MM.1S (cell line): ENCODE results near the gene GARS1.

Source experiments
- DNase-seq: peaks from one replicate; pipeline ENCODE4 v3.0.0-alpha.2; 2015
- H2AFZ ChIP-seq: fragments of 300-600 bp; sonication (generic); 2 replicates; pipeline ENCODE4 v1.6.0; 2016; ENCODE audit warnings: antibody characterized with exemption, low read length
- H3F3A ChIP-seq: fragments of 300-600 bp; sonication (generic); 2 replicates; pipeline ENCODE4 v1.6.1; 2016; ENCODE audit warnings: mild to moderate bottlenecking, antibody characterized with exemption, low read length, moderate library complexity, mixed read lengths; ENCODE audit not compliant: insufficient read depth
- H3K27ac ChIP-seq: fragments of 300-600 bp; sonication (generic); 2 replicates; pipeline ENCODE4 v1.5.1; 2016; ENCODE audit warnings: mild to moderate bottlenecking, low read length
- H3K27me3 ChIP-seq: fragments of 300-600 bp; sonication (generic); replicated peaks from 2 replicates; pipeline ENCODE4 v1.6.0; 2016; ENCODE audit warnings: low read length; ENCODE audit not compliant: insufficient read depth
- H3K36me3 ChIP-seq: fragments of 300-600 bp; sonication (generic); replicated peaks from 2 replicates; pipeline ENCODE4 v1.6.1; 2016; ENCODE audit warnings: mild to moderate bottlenecking, low read length, mixed read lengths; ENCODE audit not compliant: insufficient read depth
- H3K4me1 ChIP-seq: fragments of 300-600 bp; sonication (generic); 2 replicates; pipeline ENCODE4 v1.6.1; 2016; ENCODE audit warnings: low read length, mixed read lengths
- H3K4me2 ChIP-seq: fragments of 300-600 bp; sonication (generic); 2 replicates; pipeline ENCODE4 v1.6.0; 2016; ENCODE audit warnings: low read depth, low read length
- H3K4me3 ChIP-seq: fragments of 300-600 bp; sonication (generic); 2 replicates; pipeline ENCODE4 v1.5.1; 2016; ENCODE audit warnings: low read length, mixed read lengths
- H3K79me2 ChIP-seq: fragments of 300-600 bp; sonication (generic); 2 replicates; pipeline ENCODE4 v1.6.1; 2016; ENCODE audit warnings: mixed run types, low read length, mixed read lengths
- H3K9ac ChIP-seq: fragments of 300-600 bp; sonication (generic); 2 replicates; pipeline ENCODE4 v1.6.1; 2016; ENCODE audit warnings: low read length, mixed read lengths
- H3K9me2 ChIP-seq: fragments of 300-600 bp; sonication (generic); replicated peaks from 2 replicates; pipeline ENCODE4 v1.6.1; 2016; ENCODE audit warnings: mild to moderate bottlenecking, low read length, mixed read lengths; ENCODE audit not compliant: insufficient read depth
- H3K9me3 ChIP-seq: fragments of 300-600 bp; sonication (generic); replicated peaks from 2 replicates; pipeline ENCODE4 v1.6.1; 2016; ENCODE audit warnings: mild to moderate bottlenecking, low read length, mixed read lengths; ENCODE audit not compliant: insufficient read depth
- H4K20me1 ChIP-seq: fragments of 300-600 bp; sonication (generic); 2 replicates; pipeline ENCODE4 v1.6.1; 2016; ENCODE audit warnings: mild to moderate bottlenecking, low read length, moderate library complexity, mixed read lengths; ENCODE audit not compliant: insufficient read depth
- CTCF ChIP-seq: fragments of 300-600 bp; sonication (generic); IDR thresholded peaks from 2 replicates; pipeline ENCODE4 v1.5.1; 2016; ENCODE audit warnings: antibody characterized with exemption, low read length, mixed read lengths
- EZH2 ChIP-seq: fragments of 300-600 bp; sonication (generic); optimal IDR thresholded peaks from 2 replicates; pipeline ENCODE3; 2017; ENCODE audit warnings: low read depth, mild to moderate bottlenecking, antibody characterized with exemption, low read length, mixed read lengths
- EZH2phosphoT487 ChIP-seq: fragments of 300-600 bp; sonication (generic); IDR thresholded peaks from 2 replicates; pipeline ENCODE4 v1.6.1; 2018; ENCODE audit warnings: antibody characterized with exemption, low read length

The GARS1 gene

GRCh38 chr7:30604901-30605300 is 10.2 kb downstream of the GARS1 start:
- H3K9me3 ChIP-seq = no peaks in the 10 kb centered on the region
- no peak for TF ChIP-seq CTCF
- TF ChIP-seq EZH2phosphoT487 = no peak
- no peak for TF ChIP-seq EZH2
- H3K9me2 ChIP-seq = no peaks in the 10 kb centered on the region
- no peaks in the 10 kb centered on the region for H4K20me1 ChIP-seq
- no peak for DNase-seq
- peaks cover 76% of the 10 kb centered on the region for H3K79me2 ChIP-seq
- no peaks in the 10 kb centered on the region for H3K4me1 ChIP-seq
- H3K9ac ChIP-seq = no peak overlapping the region
- H3F3A ChIP-seq = 0 out of 2 replicates have a peak, but pooled peaks cover 3% of the 10 kb centered on the region
- peaks cover 20% of the 10 kb centered on the region; the same call in 1 of the 2 replicates for H3K36me3 ChIP-seq
- no peak overlapping the region for H3K4me3 ChIP-seq
- no peak overlapping the region for H2AFZ ChIP-seq
- H3K4me2 ChIP-seq = no peak overlapping the region
- H3K27me3 ChIP-seq = no peaks in the 10 kb centered on the region
- H3K27ac ChIP-seq = no peak overlapping the region

DNA sequence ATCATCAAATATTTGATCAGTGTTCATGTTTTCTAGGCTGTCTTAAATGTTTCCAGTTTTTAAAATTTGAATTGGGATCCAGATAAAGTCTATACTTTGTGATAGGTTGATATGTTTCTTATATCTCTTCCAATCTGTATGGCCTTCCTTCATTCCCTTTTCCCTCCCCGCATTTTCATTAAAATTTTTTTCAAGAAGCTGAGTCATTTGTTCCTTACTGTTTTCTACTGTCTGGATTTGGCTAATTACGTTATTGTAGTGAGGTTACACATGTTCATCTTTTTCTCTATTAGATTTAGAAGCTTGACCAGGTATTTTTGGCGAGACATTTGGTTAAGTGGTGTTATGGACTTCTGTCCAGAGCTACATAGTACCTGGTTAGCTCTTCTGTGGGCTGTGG is 11.2 kb downstream of the GARS1 start:
- no peaks in the 10 kb centered on the region for H3K9me3 ChIP-seq
- H3K27me3 ChIP-seq = no peaks in the 10 kb centered on the region
- TF ChIP-seq EZH2 = no peak
- no peak for TF ChIP-seq CTCF
- TF ChIP-seq EZH2phosphoT487 = no peak
- H3K79me2 ChIP-seq = peaks cover 76% of the 10 kb centered on the region
- H3K27ac ChIP-seq = no peak overlapping the region
- H3K4me1 ChIP-seq = no peaks in the 10 kb centered on the region
- DNase-seq = no peak
- H3K4me3 ChIP-seq = no peak overlapping the region
- H4K20me1 ChIP-seq = no peaks in the 10 kb centered on the region
- no peak overlapping the region for H3K4me2 ChIP-seq
- H3F3A ChIP-seq = 0 out of 2 replicates have a peak, but pooled peaks cover 3% of the 10 kb centered on the region
- no peak overlapping the region for H2AFZ ChIP-seq
- H3K9me2 ChIP-seq = no peaks in the 10 kb centered on the region
- H3K36me3 ChIP-seq = peaks cover 21% of the 10 kb centered on the region; the same call in 1 of the 2 replicates
- H3K9ac ChIP-seq = no peak overlapping the region

DNA sequence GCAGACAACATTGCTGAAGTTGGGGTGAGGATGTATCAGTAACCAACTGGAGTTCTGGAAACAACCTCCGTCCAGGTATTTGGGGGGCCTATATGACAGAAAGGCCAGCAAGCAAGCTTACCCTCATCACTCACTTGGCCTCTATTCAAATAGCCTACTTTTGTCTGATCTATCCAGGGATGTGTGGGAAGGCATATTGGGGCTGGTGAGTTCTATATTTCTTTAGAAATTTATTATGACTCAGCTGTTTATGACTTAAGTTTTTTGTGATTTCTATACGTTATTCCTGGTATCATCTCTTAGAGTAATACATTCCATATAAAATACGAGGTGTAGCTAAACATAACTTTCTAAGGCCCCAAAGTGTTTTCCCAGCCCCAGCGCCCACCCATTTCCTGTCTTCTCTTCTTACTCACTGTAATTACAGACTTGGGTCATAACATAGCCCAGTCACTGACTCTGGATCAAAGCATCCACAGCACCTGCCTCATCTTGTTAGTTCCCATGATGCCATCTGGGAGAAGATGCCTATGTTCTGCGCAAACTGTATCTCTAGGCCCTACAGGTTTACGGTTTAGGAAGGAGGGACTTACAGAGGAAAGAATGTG is 18.1 kb downstream of the GARS1 start:
- Histone ChIP-seq H3F3A (no peaks in the 10 kb centered on the region), H3K4me3 (no peak overlapping the region), H3K9me2 (no peaks in the 10 kb centered on the region), H3K4me2 (no peak overlapping the region), H3K27me3 (no peaks in the 10 kb centered on the region), H3K9me3 (no peaks in the 10 kb centered on the region), H3K27ac (no peak overlapping the region), H3K36me3 (peaks cover 33% of the 10 kb centered on the region; the same call in 1 of the 2 replicates), H3K4me1 (no peaks in the 10 kb centered on the region), H3K9ac (no peak overlapping the region), H3K79me2 (peaks cover 87% of the 10 kb centered on the region), H2AFZ (no peak overlapping the region), H4K20me1 (no peaks in the 10 kb centered on the region)
- TF ChIP-seq CTCF (no peak), EZH2 (no peak), EZH2phosphoT487 (no peak)
- DNase-seq = no peak
